Cardiac fibroblast (primary cell): ENCODE data around the gene CLASP2.

Source experiments
- DNase-seq, 2 donors: peaks; one replicate each; pipeline versions ENCODE4 v3.0.0 to v3.0.0-alpha.2; 2010; ENCODE audit warnings: low read depth in 2 of 2
- H3K4me3 ChIP-seq, 2 donors: replicated peaks in 1 of 2; 1 replicate in 1 of 2; 2 replicates in 1 of 2; pipeline ENCODE4 v1.5.1; 2011; ENCODE audit warnings: low read depth in 2 of 2, low read length in 2 of 2, mild to moderate bottlenecking in 2 of 2, moderate library complexity in 1 of 2
- TF ChIP-seq, protein P1 (sequence below): IDR thresholded peaks from one replicate; pipeline ENCODE4 v1.5.1; 2011; ENCODE audit warnings: low read depth, mild to moderate bottlenecking, low read length, inconsistent platforms

Gene CLASP2

GRCh38 chr3:33578325-33579177 is 139.5 kb downstream of the CLASP2 start:
- peak; percentile 43 to 59 for DNase-seq
- TF ChIP-seq, protein P1, sequence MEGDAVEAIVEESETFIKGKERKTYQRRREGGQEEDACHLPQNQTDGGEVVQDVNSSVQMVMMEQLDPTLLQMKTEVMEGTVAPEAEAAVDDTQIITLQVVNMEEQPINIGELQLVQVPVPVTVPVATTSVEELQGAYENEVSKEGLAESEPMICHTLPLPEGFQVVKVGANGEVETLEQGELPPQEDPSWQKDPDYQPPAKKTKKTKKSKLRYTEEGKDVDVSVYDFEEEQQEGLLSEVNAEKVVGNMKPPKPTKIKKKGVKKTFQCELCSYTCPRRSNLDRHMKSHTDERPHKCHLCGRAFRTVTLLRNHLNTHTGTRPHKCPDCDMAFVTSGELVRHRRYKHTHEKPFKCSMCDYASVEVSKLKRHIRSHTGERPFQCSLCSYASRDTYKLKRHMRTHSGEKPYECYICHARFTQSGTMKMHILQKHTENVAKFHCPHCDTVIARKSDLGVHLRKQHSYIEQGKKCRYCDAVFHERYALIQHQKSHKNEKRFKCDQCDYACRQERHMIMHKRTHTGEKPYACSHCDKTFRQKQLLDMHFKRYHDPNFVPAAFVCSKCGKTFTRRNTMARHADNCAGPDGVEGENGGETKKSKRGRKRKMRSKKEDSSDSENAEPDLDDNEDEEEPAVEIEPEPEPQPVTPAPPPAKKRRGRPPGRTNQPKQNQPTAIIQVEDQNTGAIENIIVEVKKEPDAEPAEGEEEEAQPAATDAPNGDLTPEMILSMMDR = no peak
- no peak overlapping the region for H3K4me3 ChIP-seq

GRCh38 chr3:33577588-33577987 is 140.5 kb downstream of the CLASP2 start:
- DNase-seq = no peak
- TF ChIP-seq, protein P1 = no peak
- H3K4me3 ChIP-seq = no peak overlapping the region

GRCh38 chr3:33577173-33577572 is 140.9 kb downstream of the CLASP2 start:
- H3K4me3 ChIP-seq = no peak overlapping the region
- no peak for DNase-seq
- TF ChIP-seq, protein P1 = no peak

GRCh38 chr3:33575311-33575710 is 142.7 kb downstream of the CLASP2 start:
- TF ChIP-seq, protein P1 = no peak
- DNase-seq = no peak
- no peak overlapping the region for H3K4me3 ChIP-seq

- no peak overlapping the region for H3K4me3 ChIP-seq
- TF ChIP-seq, protein P1 = no peak
- no peak for DNase-seq
These were observed 160.2 kb downstream of the CLASP2 start for GRCh38 chr3:33557829-33558228.

- no peak overlapping the region for H3K4me3 ChIP-seq
- TF ChIP-seq, protein P1 = no peak
These were observed 160.8 kb downstream of the CLASP2 start for GRCh38 chr3:33557279-33557678.

More at GRCh38 chr3:33557279-33557678, 160.8 kb downstream of the CLASP2 start:
- no peak for DNase-seq
